Testis (tissue), 3 donors: Measurements from ENCODE around the gene PPARG. TPM values are rescaled to one million over a fixed set of nuclear protein-coding genes. Genes with fewer than 3 reads are reported as not detected.
"Not testable (repeated sequence)": the region's sequence is repeated elsewhere in the genome, so short reads cannot be mapped to it uniquely, and the experiment has no call there.

ENCODE experiments used
- DNase-seq: peaks from one replicate; pipeline ENCODE4 v3.0.0-alpha.2; 2019
- H3K27ac ChIP-seq, 2 donors: fragments of 200-600 bp; sonication (generic); one replicate each; pipeline ENCODE4 v1.5.1; 2019
- H3K27me3 ChIP-seq: fragments of 200-600 bp; sonication (generic); one replicate; pipeline ENCODE4 v1.5.1; 2019
- H3K36me3 ChIP-seq: fragments of 200-600 bp; sonication (generic); one replicate; pipeline ENCODE4 v1.5.1; 2017; ENCODE audit warnings: low read depth; ENCODE audit errors: missing control alignments
- H3K4me1 ChIP-seq: fragments of 200-600 bp; sonication (generic); one replicate; pipeline ENCODE4 v1.5.1; 2019
- H3K4me3 ChIP-seq, 2 donors: fragments of 200-600 bp; sonication (generic); one replicate each; pipeline ENCODE4 v1.5.1; 2017 to 2019
- H3K9me3 ChIP-seq: fragments of 200-600 bp; sonication (generic); one replicate; pipeline ENCODE4 v1.5.1; 2017
- CTCF ChIP-seq, 3 experiments: fragments of 450-650 bp in 2 of 3; fragments of 200-600 bp in 1 of 3; sonication (generic) in 1 of 3; IDR thresholded peaks; one replicate each; pipeline ENCODE4 v1.5.1; 2016 to 2019; ENCODE audit warnings: antibody characterized with exemption in 3 of 3, mild to moderate bottlenecking in 2 of 3, moderate library complexity in 1 of 3
- POLR2A ChIP-seq: fragments of 450-650 bp; IDR thresholded peaks from one replicate; pipeline ENCODE4 v1.6.1; 2017; ENCODE audit warnings: antibody characterized with exemption, mild to moderate bottlenecking, moderate library complexity
- WGBS, 2 donors: methylation state at CpG; one replicate each; pipeline ENCODE4 v1.1.5; 2018; 5-methylcytosine and 5-hydroxymethylcytosine counted together
- intact Hi-C: fragments of 100-400 bp; cut with DNase I; formaldehyde crosslinking; loops from one replicate; pipeline ENCODE4 v1.15.1; 2023; ENCODE audit warnings: low total_unique reads
- polyA plus RNA-seq: library from polyadenylated mRNA; stranded (reverse); fragments of 350-450 nt; fragmentation: Illumina TruSeq; extraction: RNeasy Lipid Tissue Mini Kit (QIAGEN cat#74804); gene quantifications from one replicate; pipeline ENCODE4 v1.2.3, GENCODE V29; 2014; ENCODE audit warnings: low read depth, low replicate concordance; ENCODE audit not compliant: insufficient read depth
- total RNA-seq, 2 donors: library from RNA; depleted of rRNA; stranded (reverse); fragments of >200 nt; gene quantifications; one replicate each; pipeline ENCODE4 v1.2.3, GENCODE V29; 2016

The PPARG gene
- total and polyA plus RNA-seq, 3 donors from 2014 or later: 12.1 to 18.7 (median 17.6) TPM

- 83 to 84% methylated on average over 9 of the region's 9 CpGs for WGBS, 2 donors
- no peak for DNase-seq
- Histone ChIP-seq H3K27ac (no peak overlapping the region), H3K4me3 (no peak overlapping the region), H3K9me3 (no peaks in the 10 kb centered on the region), H3K27me3 (no peaks in the 10 kb centered on the region), H3K36me3 (no peaks in the 10 kb centered on the region), H3K4me1 (no peaks in the 10 kb centered on the region)
- no peak for TF ChIP-seq POLR2A
- TF ChIP-seq CTCF (IDR thresholded peaks at IDR 0.05): no peak
- intact Hi-C loops: no loop called here
These were observed 184.6 kb downstream of the PPARG start for GRCh38 chr3:12473511-12473910.

DNA sequence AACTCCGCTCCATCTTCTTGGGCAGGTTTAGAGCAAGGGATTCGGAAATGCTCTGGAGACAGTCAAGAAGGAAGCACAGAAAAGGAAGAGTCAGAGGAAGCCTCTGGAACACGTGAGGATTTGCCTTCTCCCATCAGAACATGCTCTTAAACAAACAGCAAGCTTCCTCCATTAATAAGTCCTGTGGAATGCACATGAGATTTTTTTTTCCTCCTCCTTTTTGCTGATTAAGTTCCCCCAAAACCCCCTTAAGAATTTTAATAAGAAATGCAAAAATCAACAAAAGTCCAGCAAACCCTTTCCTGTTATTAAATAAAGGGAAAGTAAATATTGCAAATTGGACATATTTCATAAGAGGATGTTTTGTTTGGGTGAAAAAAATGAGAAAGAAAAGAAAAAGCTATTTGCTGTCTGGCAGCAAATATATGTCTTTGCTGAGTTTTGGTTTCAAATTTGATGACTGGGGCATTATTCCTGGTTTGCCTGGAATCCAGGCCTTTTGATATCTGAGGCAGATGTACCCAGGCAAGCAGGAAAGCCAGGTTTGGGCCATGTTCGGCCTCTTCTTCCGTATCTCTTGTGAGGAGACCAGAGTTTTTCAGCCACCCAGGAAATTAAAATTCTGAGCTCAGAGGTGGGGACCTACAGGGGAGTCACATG lies 187.5 kb downstream of the PPARG start:
- Histone ChIP-seq H3K4me1 (no peaks in the 10 kb centered on the region), H3K27ac (no peak overlapping the region), H3K36me3 (no peaks in the 10 kb centered on the region), H3K9me3 (no peaks in the 10 kb centered on the region), H3K27me3 (no peaks in the 10 kb centered on the region), H3K4me3 (no peak overlapping the region)
- WGBS, 2 donors: 54 to 63% methylated on average over 5 of the region's 5 CpGs
- intact Hi-C loops: loop anchor here (5.0 kb wide), 2 partner anchors 299 to 339 kb away; no protein-coding TSS in a partner anchor
- DNase-seq: no peak
- TF ChIP-seq CTCF (IDR thresholded peaks at IDR 0.05): no peak

- 89 to 94% methylated on average over 5 of the region's 5 CpGs for whole genome bisulfite sequencing, 2 donors
- Histone ChIP-seq H3K9me3 (no peaks in the 10 kb centered on the region), H3K4me1 (no peaks in the 10 kb centered on the region), H3K36me3 (no peaks in the 10 kb centered on the region), H3K27me3 (no peaks in the 10 kb centered on the region), H3K4me3 (no peak overlapping the region), H3K27ac (no peak overlapping the region)
- TF ChIP-seq CTCF (IDR thresholded peaks at IDR 0.05) (no peak), POLR2A (no peak)
- intact Hi-C loops: loop anchor here (5.0 kb wide), 2 partner anchors 300 to 340 kb away; no protein-coding TSS in a partner anchor
- no peak for DNase-seq
These were observed 188.4 kb downstream of the PPARG start for GRCh38 chr3:12477256-12477655.

- Histone ChIP-seq H3K4me1 (peaks cover 10% of the 10 kb centered on the region), H3K27ac (no peak overlapping the region), H3K4me3 (no peak overlapping the region), H3K27me3 (no peaks in the 10 kb centered on the region), H3K36me3 (no peaks in the 10 kb centered on the region), H3K9me3 (no peaks in the 10 kb centered on the region)
- intact Hi-C loops: loop anchor here (5.0 kb wide), 2 partner anchors 301 to 341 kb away; no protein-coding TSS in a partner anchor
- no peak for TF ChIP-seq CTCF (IDR thresholded peaks at IDR 0.05)
- 66 to 78% methylated on average over 5 of the region's 5 CpGs for WGBS, 2 donors
- no peak for DNase-seq
These were observed 189.5 kb downstream of the PPARG start for GRCh38 chr3:12478326-12478725.

DNA sequence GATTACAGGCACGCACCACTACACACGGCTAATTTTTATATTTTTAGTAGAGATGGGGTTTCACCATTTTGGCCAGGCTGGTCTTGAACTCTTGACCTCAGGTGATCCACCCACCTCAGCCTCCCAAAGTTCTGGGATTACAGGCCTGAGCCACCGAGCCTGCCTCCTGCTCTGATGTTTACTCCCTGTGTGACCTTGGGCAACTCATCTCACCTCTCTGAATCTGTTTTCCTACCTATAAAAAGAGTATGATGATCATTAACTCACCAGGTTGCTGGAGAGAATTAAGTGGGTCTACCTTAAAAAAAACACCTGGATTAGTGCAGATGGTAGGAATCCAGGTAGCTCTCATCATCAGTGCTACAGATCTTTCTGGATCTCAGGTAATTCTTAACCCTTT lies 190.3 kb downstream of the PPARG start:
- intact Hi-C loops: loop anchor here (5.0 kb wide), 2 partner anchors 302 to 342 kb away; no protein-coding TSS in a partner anchor
- H3K4me1 ChIP-seq: peaks cover 16% of the 10 kb centered on the region
- not testable (repeated sequence) for H3K27ac ChIP-seq, H3K4me3 ChIP-seq, H3K36me3 ChIP-seq, H3K27me3 ChIP-seq, DNase-seq, H3K9me3 ChIP-seq
- WGBS, 2 donors: 80 to 81% methylated on average over 3 of the region's 3 CpGs
